Spinal cord (tissue), 10 donors: ENCODE data around the gene ASB3. TPM values are rescaled to one million over a fixed set of nuclear protein-coding genes. Genes with fewer than 3 reads are reported as not detected.
"Not testable (repeated sequence)": the region's sequence is repeated elsewhere in the genome, so short reads cannot be mapped to it uniquely, and the experiment has no call there.

Experiments used
- DNase-seq, 6 donors: peaks; one replicate each; pipeline versions ENCODE4 v3.0.0 to v3.0.0-alpha.2; 2013 to 2015; ENCODE audit warnings: low spot score in 6 of 6, low read depth in 4 of 6
- H3K27ac ChIP-seq: one replicate; pipeline ENCODE4 v1.5.1; 2013; ENCODE audit warnings: low read depth, low read length, control low read depth
- H3K27me3 ChIP-seq: one replicate; pipeline ENCODE4 v1.6.1; 2013; ENCODE audit warnings: low read length; ENCODE audit not compliant: control insufficient read depth, insufficient read depth
- H3K36me3 ChIP-seq: one replicate; pipeline ENCODE4 v1.6.1; 2013; ENCODE audit warnings: low read length; ENCODE audit not compliant: control insufficient read depth, insufficient read depth
- H3K4me1 ChIP-seq: one replicate; pipeline ENCODE4 v1.6.1; 2013; ENCODE audit warnings: low read length; ENCODE audit not compliant: control insufficient read depth, insufficient read depth
- H3K4me3 ChIP-seq: one replicate; pipeline ENCODE4 v1.5.1; 2013; ENCODE audit warnings: low read depth, low read length, control low read depth
- H3K9me3 ChIP-seq: one replicate; pipeline ENCODE4 v1.6.1; 2013; ENCODE audit warnings: low read length; ENCODE audit not compliant: control insufficient read depth, insufficient read depth
- WGBS: methylation state at CpG from one replicate; pipeline ENCODE4 v1.1.5; 2013; ENCODE audit warnings: missing lambda C conversion rate; ENCODE audit not compliant: insufficient coverage; 5-methylcytosine and 5-hydroxymethylcytosine counted together
- polyA plus RNA-seq, 2 donors: library from polyadenylated mRNA; unstranded; fragments of 120-200 nt; gene quantifications; one replicate each; pipeline ENCODE4 v1.2.1, GENCODE V29; 2013; ENCODE audit not compliant: insufficient read length in 2 of 2
- total RNA-seq, 2 donors: library from RNA; depleted of rRNA in 1 of 2; stranded (reverse); fragments of 120-200 nt in 1 of 2; fragments of >200 nt in 1 of 2; gene quantifications; one replicate each; pipeline versions ENCODE4 v1.2.3 to v1.2.4, GENCODE V29; 2013 to 2014
- donor health status: healthy.

The ASB3 gene
- total and polyA plus RNA-seq, 4 donors, result 32.4 to 67.9 (median 42.8) TPM

DNA sequence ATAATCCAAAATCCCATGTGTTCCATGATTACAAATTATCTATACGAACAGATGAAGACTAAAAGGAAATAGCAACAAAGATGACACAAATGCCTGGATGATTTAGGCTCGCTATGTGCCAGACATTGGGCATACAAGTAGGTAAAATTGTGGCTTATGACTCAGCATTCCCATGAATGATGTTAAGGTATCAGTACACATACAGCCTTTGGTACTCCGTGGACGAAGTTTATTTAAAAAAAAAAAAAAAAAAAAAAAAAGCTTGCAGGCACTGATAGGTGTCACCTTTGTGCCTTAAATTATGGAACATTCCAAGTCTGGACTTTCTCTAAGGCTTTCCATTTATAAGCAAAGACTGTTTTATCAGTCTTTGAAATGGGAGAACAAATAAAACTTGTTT, 16.5 kb downstream of the ASB3 start:
- H3K9me3 ChIP-seq, result no peaks in the 10 kb centered on the region
- 100% methylated on average over 1 of the region's 4 CpGs for WGBS
- no peaks in the 10 kb centered on the region for H3K27me3 ChIP-seq
- H3K4me3 ChIP-seq, result no peak overlapping the region
- peaks cover 3% of the 10 kb centered on the region for H3K36me3 ChIP-seq
- no peak for DNase-seq
- no peaks in the 10 kb centered on the region for H3K4me1 ChIP-seq
- no peak overlapping the region for H3K27ac ChIP-seq

DNA sequence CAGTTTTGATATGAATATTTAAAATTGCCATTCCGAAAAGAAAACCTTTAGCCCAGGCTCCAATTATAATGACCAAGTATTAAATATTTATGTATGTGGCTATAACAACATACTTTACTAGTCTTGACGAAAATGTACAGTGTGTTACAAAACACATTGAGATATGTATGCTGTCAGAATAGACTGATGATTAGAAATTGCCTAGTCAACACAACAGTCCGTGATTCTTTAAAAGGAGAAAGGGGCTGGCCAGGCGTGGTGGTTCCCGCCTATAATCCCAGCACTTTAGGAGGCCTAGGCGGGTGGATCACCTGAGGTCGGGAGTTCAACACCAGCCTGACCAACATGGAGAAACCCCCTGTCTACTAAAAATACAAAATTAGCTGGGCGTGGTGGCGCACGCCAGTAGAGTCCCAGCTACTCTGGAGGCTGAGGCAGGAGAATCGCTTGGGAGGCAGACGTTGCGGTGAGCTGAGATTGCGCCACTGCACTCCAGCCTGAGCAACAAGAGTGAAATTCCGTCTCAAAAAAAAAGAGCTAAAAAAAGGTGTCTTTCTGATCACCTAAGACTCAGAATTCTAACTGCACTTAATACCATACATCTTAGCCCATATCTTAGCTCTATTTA, 17.3 kb downstream of the ASB3 start:
- no peaks in the 10 kb centered on the region for H3K4me1 ChIP-seq
- WGBS, result 96% methylated on average over 12 of the region's 15 CpGs
- no peak overlapping the region for H3K27ac ChIP-seq
- H3K27me3 ChIP-seq, result no peaks in the 10 kb centered on the region
- DNase-seq, result no peak
- no peak overlapping the region for H3K4me3 ChIP-seq
- peaks cover 3% of the 10 kb centered on the region for H3K36me3 ChIP-seq
- H3K9me3 ChIP-seq, result no peaks in the 10 kb centered on the region

DNA sequence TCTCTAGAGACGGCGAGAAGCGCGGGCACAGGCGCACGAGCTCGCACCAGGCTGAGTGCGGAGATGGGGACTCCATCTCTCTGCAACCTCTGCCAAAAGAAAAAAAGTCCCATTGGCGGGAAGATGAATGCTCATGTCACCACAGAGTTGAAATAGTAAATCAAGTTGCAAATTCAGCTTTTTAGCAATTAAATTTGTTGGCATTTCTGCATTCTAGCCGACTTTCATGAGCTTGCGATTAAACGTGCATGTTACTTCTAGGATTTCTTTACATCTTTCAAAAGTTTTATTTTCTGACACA, 18.6 kb downstream of the ASB3 start:
- H3K9me3 ChIP-seq, result no peaks in the 10 kb centered on the region
- no peaks in the 10 kb centered on the region for H3K27me3 ChIP-seq
- peaks cover 2% of the 10 kb centered on the region for H3K36me3 ChIP-seq
- DNase-seq, result peak in 1 of 6 donors; percentile 77
- 0% methylated on average over 10 of the region's 12 CpGs for WGBS
- peak overlapping the region; percentile 69 for H3K27ac ChIP-seq
- no peaks in the 10 kb centered on the region for H3K4me1 ChIP-seq
- peak overlapping the region; percentile 92 for H3K4me3 ChIP-seq

DNA sequence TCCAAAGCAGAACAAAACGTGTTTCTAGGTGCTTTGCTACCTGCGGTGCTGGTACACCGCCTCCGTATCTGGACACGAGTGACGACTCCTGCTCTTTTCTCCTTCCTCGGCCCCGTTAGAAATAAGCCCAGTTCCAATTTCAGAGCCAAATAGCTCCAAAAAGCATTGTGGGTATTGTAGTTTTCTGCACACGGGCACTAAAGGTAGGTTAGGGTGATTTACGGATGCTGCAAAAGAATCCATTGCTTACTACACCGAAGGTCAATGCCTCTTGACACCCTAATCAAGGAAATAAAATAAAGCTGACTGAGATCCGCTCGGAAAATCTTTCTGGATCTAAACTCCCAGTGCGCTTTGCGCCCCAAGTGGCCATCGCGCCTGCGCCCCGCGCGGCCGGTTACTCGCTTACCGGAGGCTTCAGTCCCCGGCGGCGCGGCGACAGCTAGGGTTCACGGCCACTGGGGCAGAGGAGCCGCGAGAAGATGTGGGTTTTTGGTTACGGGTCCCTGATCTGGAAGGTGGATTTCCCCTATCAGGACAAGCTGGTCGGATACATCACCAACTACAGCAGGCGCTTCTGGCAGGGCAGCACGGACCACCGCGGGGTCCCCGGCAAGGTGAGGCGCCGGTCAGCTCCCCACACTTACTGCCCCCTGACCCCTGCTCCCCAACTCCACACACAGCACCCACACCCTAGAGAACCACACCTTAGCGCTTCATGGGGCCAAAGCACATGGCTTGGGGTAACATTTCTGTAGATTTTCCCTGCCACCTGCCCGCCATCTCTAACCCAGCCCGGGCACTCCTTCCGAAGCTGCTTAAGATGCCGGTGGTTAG, 19.1 kb downstream of the ASB3 start, which contains the start of gene CHAC2:
Gene CHAC2, plus strand, starts transcription at position 400 of the 837 bp plus-strand sequence. Its CDS starts 83 bp downstream, at position 483.
- Histone ChIP-seq H3K27ac (peak within 1 kb of the TSS; percentile 69), H3K4me3 (peak within 1 kb of the TSS; percentile 92), H3K36me3 (peaks cover 6% of the 10 kb centered on the region), H3K4me1 (no peaks in the 10 kb centered on the region), H3K27me3 (no peaks in the 10 kb centered on the region), H3K9me3 (no peaks in the 10 kb centered on the region)
- WGBS, result under 1% methylated on average over 39 of the region's 46 CpGs
- peak; percentile 70 to 94 (median 82) for DNase-seq

DNA sequence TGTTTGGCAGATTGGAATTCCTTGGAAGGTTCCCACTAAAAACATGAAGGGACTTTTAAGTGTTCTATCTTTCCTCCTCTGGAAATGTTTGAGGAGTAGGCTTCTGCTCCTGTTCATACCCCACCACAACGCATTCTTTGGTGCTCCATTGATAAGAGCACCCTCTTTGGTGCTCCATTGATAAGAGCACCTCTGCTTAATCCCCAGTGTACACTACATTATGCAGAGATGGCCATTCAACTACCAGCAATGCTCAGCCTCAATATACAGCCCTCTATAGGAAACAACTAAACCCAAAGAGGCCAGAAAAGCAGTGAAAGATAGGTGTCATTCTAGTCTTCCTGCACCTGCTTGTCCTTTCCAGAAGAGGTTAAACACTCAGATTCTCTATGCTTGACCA, 21.0 kb downstream of the ASB3 start:
- no peaks in the 10 kb centered on the region for H3K9me3 ChIP-seq
- no peak overlapping the region for H3K4me3 ChIP-seq
- no peaks in the 10 kb centered on the region for H3K4me1 ChIP-seq
- WGBS, result no CpG with 5 or more reads among the region's 1 CpG
- DNase-seq, result no peak
- no peaks in the 10 kb centered on the region for H3K27me3 ChIP-seq
- H3K36me3 ChIP-seq, result peaks cover 6% of the 10 kb centered on the region
- no peak overlapping the region for H3K27ac ChIP-seq

DNA sequence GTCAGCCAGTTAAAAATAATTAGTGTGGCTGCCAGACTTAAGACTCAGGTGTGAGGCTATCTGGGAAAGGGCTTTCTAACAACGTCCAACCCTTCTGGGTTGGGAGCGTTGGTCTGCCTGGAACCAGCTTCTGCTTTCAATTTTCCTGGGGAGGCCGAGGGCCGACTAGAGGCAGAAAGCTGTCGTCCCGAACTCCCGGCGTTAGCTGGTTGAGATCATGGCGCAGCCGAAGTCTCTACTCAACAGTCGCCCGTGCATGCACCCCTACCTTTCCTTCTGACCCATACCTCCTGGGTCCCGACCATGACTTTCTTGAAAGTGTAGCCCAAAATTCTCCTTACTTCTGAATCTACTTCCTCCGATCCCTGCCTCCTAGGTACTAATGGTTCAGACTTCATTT, 29.5 kb downstream of the ASB3 start:
- not testable (repeated sequence) for H3K36me3 ChIP-seq, H3K4me1 ChIP-seq, DNase-seq, H3K27me3 ChIP-seq, H3K27ac ChIP-seq, H3K9me3 ChIP-seq, H3K4me3 ChIP-seq
- 98% methylated on average over 13 of the region's 14 CpGs for WGBS

DNA sequence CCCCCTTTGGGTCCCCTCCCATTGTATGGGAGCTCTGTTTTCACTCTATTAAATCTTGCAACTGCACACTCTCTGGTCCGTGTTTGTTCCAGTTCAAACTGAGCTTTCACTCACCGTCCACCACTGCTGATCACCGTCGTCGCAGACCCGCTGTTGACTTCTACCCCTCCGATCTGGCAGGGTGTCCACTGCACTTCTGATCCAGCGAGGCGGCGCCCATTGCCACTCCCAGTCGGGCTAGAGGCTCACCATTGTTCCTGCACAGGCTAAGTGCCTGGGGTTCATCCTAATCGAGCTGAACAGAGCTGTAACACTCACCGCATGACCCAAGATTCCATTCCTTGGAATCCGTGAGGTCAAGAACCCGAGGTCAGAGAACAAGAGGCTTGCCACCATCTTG, 30.1 kb downstream of the ASB3 start:
- no peaks in the 10 kb centered on the region for H3K4me1 ChIP-seq
- H3K9me3 ChIP-seq, result no peaks in the 10 kb centered on the region
- H3K27ac ChIP-seq, result no peak overlapping the region
- no peaks in the 10 kb centered on the region for H3K27me3 ChIP-seq
- no peak overlapping the region for H3K4me3 ChIP-seq
- 98% methylated on average over 15 of the region's 15 CpGs for WGBS
- no peak for DNase-seq
- H3K36me3 ChIP-seq, result peaks cover 5% of the 10 kb centered on the region

DNA sequence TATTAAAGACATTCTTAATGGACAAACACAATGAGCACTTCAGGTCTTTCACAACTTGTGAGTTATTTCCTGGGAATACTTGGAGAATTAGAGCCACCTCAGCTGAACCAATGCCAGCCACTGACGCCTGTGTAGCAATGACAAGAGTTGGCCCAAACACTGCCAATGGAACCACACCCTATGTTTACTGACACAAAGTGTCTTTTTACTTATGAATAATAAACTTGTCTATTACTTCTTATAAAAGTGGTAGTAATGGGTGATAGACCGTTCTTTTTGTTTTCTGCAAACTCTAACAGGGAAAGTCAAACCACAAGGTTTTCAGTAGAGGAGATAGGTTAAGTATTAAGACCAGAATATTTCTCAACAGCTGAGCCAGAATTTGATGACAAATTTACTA, 31.6 kb downstream of the ASB3 start:
- no peak overlapping the region for H3K4me3 ChIP-seq
- WGBS, result no CpG with 5 or more reads among the region's 2 CpGs
- H3K4me1 ChIP-seq, result no peaks in the 10 kb centered on the region
- H3K9me3 ChIP-seq, result no peaks in the 10 kb centered on the region
- H3K36me3 ChIP-seq, result peaks cover 5% of the 10 kb centered on the region
- H3K27me3 ChIP-seq, result no peaks in the 10 kb centered on the region
- no peak overlapping the region for H3K27ac ChIP-seq
- no peak for DNase-seq

DNA sequence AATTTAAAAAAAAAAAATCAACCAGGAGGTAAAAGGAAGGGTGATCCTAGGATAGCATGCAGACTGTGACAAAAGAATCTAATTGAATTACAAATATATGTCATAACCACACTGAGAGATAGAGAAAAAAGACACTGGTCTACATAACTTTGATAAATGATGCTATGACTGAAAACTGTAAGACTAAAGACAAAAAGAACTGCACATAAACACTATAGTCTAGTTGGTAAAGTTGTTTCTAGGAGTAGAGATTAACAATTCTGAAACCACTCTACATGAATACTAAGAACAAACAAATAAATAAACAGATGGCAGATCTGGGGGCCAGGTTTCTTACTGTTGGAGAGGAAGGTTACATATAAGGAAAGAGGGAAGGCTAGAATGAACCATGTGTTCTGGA, 33.7 kb downstream of the ASB3 start:
- no peak for DNase-seq
- H3K9me3 ChIP-seq, result no peaks in the 10 kb centered on the region
- no peak overlapping the region for H3K4me3 ChIP-seq
- H3K27ac ChIP-seq, result no peak overlapping the region
- no peaks in the 10 kb centered on the region for H3K27me3 ChIP-seq
- H3K36me3 ChIP-seq, result peaks cover 5% of the 10 kb centered on the region
- H3K4me1 ChIP-seq, result no peaks in the 10 kb centered on the region

DNA sequence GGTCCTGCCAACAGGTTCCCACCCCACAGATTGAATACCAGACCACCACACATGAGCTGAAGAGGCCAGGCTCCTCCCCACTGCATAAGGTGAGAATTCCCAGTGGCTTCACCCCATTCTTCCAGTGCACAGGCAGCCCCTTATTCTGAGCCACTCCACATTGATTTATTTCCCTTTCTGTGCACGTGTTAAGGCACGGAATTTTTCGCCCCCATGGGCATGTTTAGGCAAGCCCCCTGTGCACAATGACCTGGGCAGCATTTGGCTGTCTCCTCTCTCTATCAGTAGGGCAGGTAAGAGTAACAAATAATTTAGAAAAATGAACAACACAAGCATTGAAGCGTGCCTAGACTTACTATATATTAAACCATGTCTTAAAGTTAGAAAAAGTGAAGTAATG, 34.4 kb downstream of the ASB3 start:
- Histone ChIP-seq H3K9me3 (no peaks in the 10 kb centered on the region), H3K4me1 (no peaks in the 10 kb centered on the region), H3K4me3 (no peak overlapping the region), H3K36me3 (peaks cover 5% of the 10 kb centered on the region), H3K27me3 (no peaks in the 10 kb centered on the region), H3K27ac (no peak overlapping the region)
- DNase-seq, result no peak
- no CpG with 5 or more reads among the region's 4 CpGs for WGBS
